Hepatocyte (in vitro differentiated cells): ENCODE results near the gene OR9Q1. TPM values are rescaled to one million over a fixed set of nuclear protein-coding genes. Genes with fewer than 3 reads are reported as not detected.
"Not testable (repeated sequence)": the region's sequence is repeated elsewhere in the genome, so short reads cannot be mapped to it uniquely, and the experiment has no call there.

Experiments used
- DNase-seq: peaks from one replicate; pipeline ENCODE4 v3.0.0-alpha.2; 2016; ENCODE audit warnings: low spot score
- H2AFZ ChIP-seq: fragments of 200-600 bp; sonication (generic); 2 replicates; pipeline ENCODE4 v1.6.0; 2016; ENCODE audit warnings: antibody characterized with exemption, mild to moderate bottlenecking
- H3K27ac ChIP-seq: fragments of 200-600 bp; sonication (generic); 2 replicates; pipeline ENCODE4 v1.5.1; 2016; ENCODE audit warnings: mild to moderate bottlenecking
- H3K27me3 ChIP-seq: fragments of 200-600 bp; sonication (generic); 2 replicates; pipeline ENCODE4 v1.6.1; 2016
- H3K36me3 ChIP-seq: fragments of 200-600 bp; sonication (generic); replicated peaks from 2 replicates; pipeline ENCODE4 v1.5.1; 2016; ENCODE audit warnings: low read depth; ENCODE audit not compliant: insufficient read depth
- H3K4me1 ChIP-seq: fragments of 200-600 bp; sonication (generic); 2 replicates; pipeline ENCODE4 v1.5.1; 2016; ENCODE audit warnings: mild to moderate bottlenecking, moderate library complexity; ENCODE audit not compliant: insufficient read depth
- H3K4me2 ChIP-seq: fragments of 200-600 bp; sonication (generic); 2 replicates; pipeline ENCODE4 v1.6.0; 2016
- H3K4me3 ChIP-seq: fragments of 200-600 bp; sonication (generic); 2 replicates; pipeline ENCODE4 v1.5.1; 2016; ENCODE audit warnings: mild to moderate bottlenecking
- H3K79me2 ChIP-seq: fragments of 200-600 bp; sonication (generic); 2 replicates; pipeline ENCODE4 v1.6.0; 2017; ENCODE audit warnings: mild to moderate bottlenecking
- H3K9me2 ChIP-seq: fragments of 200-600 bp; sonication (generic); replicated peaks from 2 replicates; pipeline ENCODE4 v1.6.0; 2017; ENCODE audit warnings: mild to moderate bottlenecking; ENCODE audit not compliant: insufficient read depth
- H3K9me3 ChIP-seq: fragments of 200-600 bp; sonication (generic); 2 replicates; pipeline ENCODE4 v1.5.1; 2016; ENCODE audit warnings: low read depth, mild to moderate bottlenecking
- H4K20me1 ChIP-seq: fragments of 200-600 bp; sonication (generic); 2 replicates; pipeline ENCODE4 v1.6.0; 2016; ENCODE audit warnings: mild to moderate bottlenecking; ENCODE audit not compliant: insufficient read depth, poor library complexity, severe bottlenecking
- EZH2 ChIP-seq: fragments of 200-600 bp; sonication (generic); IDR thresholded peaks from 2 replicates; pipeline ENCODE4 v1.6.1; 2016; ENCODE audit warnings: antibody characterized with exemption, mild to moderate bottlenecking, borderline replicate concordance
- EZH2phosphoT487 ChIP-seq: fragments of 200-600 bp; sonication (generic); IDR thresholded peaks from one replicate; pipeline ENCODE4 v1.6.1; 2018; ENCODE audit warnings: antibody characterized with exemption, mild to moderate bottlenecking, low read depth, moderate library complexity; ENCODE audit not compliant: unreplicated experiment, severe bottlenecking
- WGBS: methylation state at CpG from one replicate; pipeline ENCODE4 v1.1.6; 2016; ENCODE audit warnings: low lambda C conversion rate; ENCODE audit errors: missing lambda C conversion rate; 5-methylcytosine and 5-hydroxymethylcytosine counted together
- polyA plus RNA-seq: library from polyadenylated mRNA; unstranded; fragments of >200 nt; fragmentation: Nextera tagmentation; extraction: Ambion mirVana; gene quantifications from 2 replicates; pipeline ENCODE4 v1.2.1, GENCODE V29; 2016
- total RNA-seq: library from RNA; depleted of rRNA; stranded (reverse); fragments of >200 nt; gene quantifications from 2 replicates; pipeline ENCODE4 v1.2.3, GENCODE V29; 2014
- TF ChIP-seq, protein P1 (sequence below): fragments of 200-600 bp; sonication (generic); IDR thresholded peaks from 2 replicates; pipeline ENCODE4 v1.5.1; 2016; ENCODE audit warnings: antibody characterized with exemption, mild to moderate bottlenecking; ENCODE audit not compliant: poor library complexity

The OR9Q1 gene
- total and polyA plus RNA-seq, 2 experiments from 2014 or later, result not detected

DNA sequence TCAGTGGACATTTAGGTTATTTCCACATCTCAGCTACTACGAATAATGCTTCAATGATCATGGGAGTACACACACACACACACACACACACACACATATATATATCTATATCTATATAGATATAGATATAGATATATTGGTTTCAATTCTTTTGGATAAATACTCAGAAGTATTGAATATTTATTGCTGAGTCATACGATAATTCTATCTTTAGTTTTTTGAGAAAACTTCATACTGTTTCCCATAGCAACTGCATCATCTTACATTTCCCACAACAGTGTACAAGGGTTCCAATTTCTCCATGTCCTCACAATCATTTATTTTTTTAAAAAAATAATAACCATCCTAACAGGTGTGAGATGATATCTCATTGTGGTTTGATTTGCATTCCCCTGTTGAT lies 172.3 kb downstream of the OR9Q1 start:
- no peak overlapping the region for H2AFZ ChIP-seq
- H3K4me2 ChIP-seq, result no peak overlapping the region
- H3K36me3 ChIP-seq, result no peaks in the 10 kb centered on the region
- 82% methylated on average over 2 of the region's 2 CpGs for WGBS
- H3K27me3 ChIP-seq, result no peaks in the 10 kb centered on the region
- no peak for TF ChIP-seq EZH2
- TF ChIP-seq, protein P1, sequence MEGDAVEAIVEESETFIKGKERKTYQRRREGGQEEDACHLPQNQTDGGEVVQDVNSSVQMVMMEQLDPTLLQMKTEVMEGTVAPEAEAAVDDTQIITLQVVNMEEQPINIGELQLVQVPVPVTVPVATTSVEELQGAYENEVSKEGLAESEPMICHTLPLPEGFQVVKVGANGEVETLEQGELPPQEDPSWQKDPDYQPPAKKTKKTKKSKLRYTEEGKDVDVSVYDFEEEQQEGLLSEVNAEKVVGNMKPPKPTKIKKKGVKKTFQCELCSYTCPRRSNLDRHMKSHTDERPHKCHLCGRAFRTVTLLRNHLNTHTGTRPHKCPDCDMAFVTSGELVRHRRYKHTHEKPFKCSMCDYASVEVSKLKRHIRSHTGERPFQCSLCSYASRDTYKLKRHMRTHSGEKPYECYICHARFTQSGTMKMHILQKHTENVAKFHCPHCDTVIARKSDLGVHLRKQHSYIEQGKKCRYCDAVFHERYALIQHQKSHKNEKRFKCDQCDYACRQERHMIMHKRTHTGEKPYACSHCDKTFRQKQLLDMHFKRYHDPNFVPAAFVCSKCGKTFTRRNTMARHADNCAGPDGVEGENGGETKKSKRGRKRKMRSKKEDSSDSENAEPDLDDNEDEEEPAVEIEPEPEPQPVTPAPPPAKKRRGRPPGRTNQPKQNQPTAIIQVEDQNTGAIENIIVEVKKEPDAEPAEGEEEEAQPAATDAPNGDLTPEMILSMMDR, result no peak
- no peak for TF ChIP-seq EZH2phosphoT487
- no peak overlapping the region for H3K4me3 ChIP-seq
- H3K9me2 ChIP-seq, result no peaks in the 10 kb centered on the region
- H3K4me1 ChIP-seq, result peaks cover 16% of the 10 kb centered on the region
- H3K9me3 ChIP-seq, result peaks cover 5% of the 10 kb centered on the region
- H3K27ac ChIP-seq, result no peak overlapping the region
- no peak for DNase-seq
- no peaks in the 10 kb centered on the region for H3K79me2 ChIP-seq
- H4K20me1 ChIP-seq, result no peaks in the 10 kb centered on the region

DNA sequence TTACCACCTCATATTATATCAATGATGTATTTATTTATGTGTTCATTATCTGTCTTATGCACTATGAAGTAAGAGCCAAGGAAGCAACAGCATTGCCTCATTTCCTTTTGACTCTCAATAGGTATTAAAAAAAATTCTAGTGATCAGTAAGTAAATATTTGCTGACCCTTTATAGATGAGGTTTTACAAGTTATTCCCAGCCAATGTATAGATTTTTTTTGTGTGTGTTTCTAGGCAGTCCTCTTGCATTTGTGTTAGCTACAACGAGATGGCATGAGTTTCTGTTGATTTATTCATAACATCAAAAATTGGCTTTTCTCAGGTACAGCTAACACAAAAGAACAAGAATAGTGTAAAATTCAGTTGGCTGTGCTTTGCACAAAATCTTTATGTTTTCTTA lies 175.6 kb downstream of the OR9Q1 start:
- H3K9me2 ChIP-seq, result no peaks in the 10 kb centered on the region
- 45% methylated on average over 1 of the region's 1 CpG for WGBS
- no peaks in the 10 kb centered on the region for H3K36me3 ChIP-seq
- no peak overlapping the region for H2AFZ ChIP-seq
- H3K9me3 ChIP-seq, result peaks cover 5% of the 10 kb centered on the region
- no peak overlapping the region for H3K27ac ChIP-seq
- H3K4me2 ChIP-seq, result no peak overlapping the region
- no peak for TF ChIP-seq EZH2phosphoT487
- TF ChIP-seq EZH2, result no peak
- TF ChIP-seq, protein P1, result no peak
- H4K20me1 ChIP-seq, result no peaks in the 10 kb centered on the region
- no peak overlapping the region for H3K4me3 ChIP-seq
- H3K79me2 ChIP-seq, result no peaks in the 10 kb centered on the region
- H3K27me3 ChIP-seq, result no peaks in the 10 kb centered on the region
- peaks cover under 1% of the 10 kb centered on the region for H3K4me1 ChIP-seq
- DNase-seq, result no peak

DNA sequence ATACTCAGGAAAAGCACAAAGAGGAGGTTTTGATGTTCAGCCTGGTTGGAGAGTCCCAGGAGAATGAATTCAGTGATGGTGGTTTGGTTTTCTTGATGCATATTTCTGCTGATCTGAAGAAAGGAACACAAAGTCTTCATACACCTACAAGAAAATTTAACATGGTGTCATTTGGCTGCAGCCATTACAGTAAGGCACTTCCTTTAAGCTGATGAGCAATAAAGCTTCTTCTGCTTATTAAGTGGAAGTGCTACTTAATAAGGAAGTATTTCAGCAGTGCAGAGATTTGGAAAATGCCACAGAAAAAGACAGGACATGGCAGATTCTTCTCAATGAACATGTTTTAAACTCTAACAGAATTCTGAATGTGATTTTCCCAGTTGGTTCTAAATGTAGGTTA lies 180.4 kb downstream of the OR9Q1 start, which contains the start of gene OR1S2:
Gene OR1S2, minus strand, starts transcription at position 101 of the 400 bp plus-strand sequence. Its CDS starts 0 bp downstream, at position 101.
- no peak for DNase-seq
- Histone ChIP-seq H3K27me3 (no peaks in the 10 kb centered on the region), H4K20me1 (no peaks in the 10 kb centered on the region), H3K4me3 (no peak within 1 kb of the TSS), H3K79me2 (no peaks in the 10 kb centered on the region), H3K27ac (no peak within 1 kb of the TSS), H3K9me2 (no peaks in the 10 kb centered on the region), H3K9me3 (no peaks in the 10 kb centered on the region), H3K36me3 (no peaks in the 10 kb centered on the region), H3K4me2 (no peak within 1 kb of the TSS), H2AFZ (no peak within 1 kb of the TSS), H3K4me1 (no peaks in the 10 kb centered on the region)
- TF ChIP-seq, protein P1, result no peak
- TF ChIP-seq EZH2phosphoT487 (no peak), EZH2 (no peak)

DNA sequence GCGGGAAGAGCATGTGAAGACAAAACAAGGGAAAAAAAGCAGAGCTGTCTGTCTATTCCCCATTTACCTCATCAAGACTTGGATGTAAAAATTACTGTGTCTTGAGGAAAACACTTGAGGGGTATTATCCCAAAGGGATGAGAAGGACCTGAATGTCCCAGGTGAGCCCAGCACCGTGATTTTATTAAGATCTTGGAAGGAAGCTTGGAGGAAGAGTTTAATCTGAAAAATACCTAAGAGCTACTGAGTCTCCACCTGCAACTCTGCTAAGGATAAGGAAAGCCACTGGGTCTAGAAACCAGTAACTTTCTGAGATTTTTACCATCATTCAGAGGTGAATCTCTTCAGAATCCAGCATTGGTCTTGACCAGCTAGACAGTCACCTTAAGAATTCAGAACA lies 188.7 kb downstream of the OR9Q1 start, which contains the start of gene OR1S1:
Gene OR1S1, plus strand, starts transcription at position 301 of the 400 bp plus-strand sequence.
- 83% methylated on average over 1 of the region's 2 CpGs for WGBS
- not testable (repeated sequence) for H3K9me2 ChIP-seq, H3K27me3 ChIP-seq, H3K27ac ChIP-seq, H3K4me3 ChIP-seq, H3K36me3 ChIP-seq, H4K20me1 ChIP-seq, H2AFZ ChIP-seq, H3K79me2 ChIP-seq, H3K9me3 ChIP-seq, H3K4me2 ChIP-seq, DNase-seq, H3K4me1 ChIP-seq
